H1 (cell line): ENCODE results near the gene ARHGAP27. TPM values are rescaled to one million over a fixed set of nuclear protein-coding genes. Genes with fewer than 3 reads are reported as not detected.

ENCODE experiments used
- CTCF ChIA-PET: fragments of 300-600 bp; sonication (Branson Sonifier 250); formaldehyde crosslinking; loops from one replicate; lab custom pipeline; 2021; ENCODE audit not compliant: partially characterized antibody; lab: Charles Lee
- POLR2A ChIA-PET: fragments of 300-600 bp; sonication (Branson Sonifier 250); formaldehyde crosslinking; loops from one replicate; lab custom pipeline; 2021; ENCODE audit warnings: inconsistent platforms; ENCODE audit not compliant: partially characterized antibody; lab: Charles Lee
- DNase-seq, 2 experiments: peaks; one replicate each; pipeline versions ENCODE4 v3.0.0 to v3.0.0-alpha.2; 2010 to 2022; ENCODE audit warnings: low spot score in 2 of 2, low read depth in 1 of 2, mixed read lengths in 1 of 2
- FAIRE-seq: peaks from 2 replicates; lab custom pipeline; 2011; peaks lifted over from hg19 to GRCh38; lab: Jason Lieb, UNC
- H2AFZ ChIP-seq: 2 replicates; pipeline ENCODE4 v1.8.1; 2012; ENCODE audit warnings: low read length, inconsistent platforms
- H2AK5ac ChIP-seq: 2 replicates; pipeline ENCODE4 v1.6.1; 2013; ENCODE audit warnings: low read depth, low read length
- H2BK120ac ChIP-seq: replicated peaks from 2 replicates; pipeline ENCODE3; 2013; ENCODE audit warnings: low read depth, low read length, inconsistent platforms
- H2BK12ac ChIP-seq: 2 replicates; pipeline ENCODE4 v1.6.1; 2013; ENCODE audit warnings: low read depth, low read length
- H2BK15ac ChIP-seq: 2 replicates; pipeline ENCODE4 v1.6.1; 2013; ENCODE audit warnings: low read length
- H2BK20ac ChIP-seq: 2 replicates; pipeline ENCODE4 v1.6.1; 2013; ENCODE audit warnings: low read length
- H2BK5ac ChIP-seq: 2 replicates; pipeline ENCODE4 v1.6.1; 2013; ENCODE audit warnings: low read depth, low read length
- H3K14ac ChIP-seq: 2 replicates; pipeline ENCODE4 v1.6.1; 2013; ENCODE audit warnings: inconsistent platforms; ENCODE audit not compliant: insufficient read length
- H3K18ac ChIP-seq: 2 replicates; pipeline ENCODE4 v1.6.1; 2013; ENCODE audit warnings: low read length; ENCODE audit errors: extremely low read depth
- H3K23ac ChIP-seq: 2 replicates; pipeline ENCODE4 v1.6.1; 2013; ENCODE audit warnings: inconsistent platforms; ENCODE audit not compliant: insufficient read length
- H3K23me2 ChIP-seq: 2 replicates; pipeline ENCODE4 v1.6.1; 2013; ENCODE audit warnings: low read depth, low read length
- H3K27ac ChIP-seq: 2 replicates; pipeline ENCODE4 v1.6.1; 2011; ENCODE audit warnings: low read depth, low read length, inconsistent platforms
- H3K27me3 ChIP-seq, 4 experiments: replicated peaks in 1 of 4; 1 replicate in 1 of 4; 2 replicates in 3 of 4; pipeline versions ENCODE4 v1.6.1 to v1.8.1; 2011 to 2013; ENCODE audit warnings: low read length in 3 of 4, mild to moderate bottlenecking in 3 of 4, inconsistent platforms in 2 of 4, mixed read lengths in 2 of 4, moderate library complexity in 1 of 4; ENCODE audit not compliant: control insufficient read depth in 3 of 4, insufficient read depth in 3 of 4; ENCODE audit errors: extremely low read depth in 1 of 4
- H3K36me3 ChIP-seq, 4 experiments: 2 replicates each; pipeline versions ENCODE4 v1.6.1 to v1.8.1; 2011 to 2013; ENCODE audit warnings: mild to moderate bottlenecking in 4 of 4, low read length in 3 of 4, moderate library complexity in 2 of 4, control low read depth in 1 of 4, inconsistent platforms in 1 of 4; ENCODE audit not compliant: insufficient read depth in 4 of 4, control insufficient read depth in 2 of 4
- H3K4ac ChIP-seq: replicated peaks from 2 replicates; pipeline ENCODE3; 2013; ENCODE audit warnings: low read length, low read depth, mixed read lengths, inconsistent platforms; ENCODE audit not compliant: insufficient read length
- H3K4me1 ChIP-seq, 4 experiments: replicated peaks in 1 of 4; 1 replicate in 1 of 4; 2 replicates in 3 of 4; pipeline versions ENCODE4 v1.6.1 to v1.8.1; 2011 to 2013; ENCODE audit warnings: low read length in 3 of 4, inconsistent platforms in 2 of 4, mixed read lengths in 1 of 4; ENCODE audit not compliant: insufficient read depth in 4 of 4, control insufficient read depth in 3 of 4
- H3K4me2 ChIP-seq, 2 experiments: 2 replicates each; pipeline versions ENCODE4 v1.6.1 to v1.8.1; 2011 to 2013; ENCODE audit warnings: low read depth in 2 of 2, low read length in 2 of 2, control low read depth in 1 of 2, inconsistent platforms in 1 of 2, mild to moderate bottlenecking in 1 of 2; ENCODE audit not compliant: insufficient read depth in 1 of 2
- H3K4me3 ChIP-seq, 4 experiments: fragments of 200-600, 300-600 bp in 1 of 4; sonication (generic), shearing (Covaris generic), sonication (Bioruptor Twin) in 1 of 4; 2 replicates each; pipeline versions ENCODE4 v1.5.1 to v1.8.1; 2011 to 2016; ENCODE audit warnings: low read length in 4 of 4, low read depth in 3 of 4, control low read depth in 2 of 4, inconsistent platforms in 2 of 4, mild to moderate bottlenecking in 2 of 4, mixed read lengths in 1 of 4, moderate library complexity in 1 of 4; ENCODE audit not compliant: insufficient read depth in 2 of 4; ENCODE audit errors: extremely low read depth in 1 of 4
- H3K56ac ChIP-seq: replicated peaks from 2 replicates; pipeline ENCODE3; 2013; ENCODE audit warnings: low read depth, mild to moderate bottlenecking, mixed read lengths, low read length, inconsistent platforms; ENCODE audit not compliant: insufficient read length
- H3K79me1 ChIP-seq: 2 replicates; pipeline ENCODE4 v1.6.1; 2013; ENCODE audit warnings: low read depth, low read length, control low read depth
- H3K79me2 ChIP-seq, 2 experiments: 2 replicates each; pipeline versions ENCODE4 v1.6.1 to v1.8.1; 2012 to 2013; ENCODE audit warnings: low read length in 2 of 2, mild to moderate bottlenecking in 2 of 2, inconsistent platforms in 1 of 2; ENCODE audit not compliant: insufficient read depth in 2 of 2, control insufficient read depth in 1 of 2
- H3K9ac ChIP-seq, 4 experiments: replicated peaks in 1 of 4; 1 replicate in 1 of 4; 2 replicates in 3 of 4; pipeline versions ENCODE4 v1.6.1 to v1.8.1; 2011 to 2013; ENCODE audit warnings: low read depth in 3 of 4, low read length in 3 of 4, control low read depth in 2 of 4, mild to moderate bottlenecking in 2 of 4, moderate library complexity in 2 of 4, inconsistent platforms in 1 of 4; ENCODE audit errors: extremely low read depth in 1 of 4
- H3K9me3 ChIP-seq, 2 experiments: 2 replicates each; pipeline versions ENCODE4 v1.6.1 to v1.8.1; 2012 to 2013; ENCODE audit warnings: mild to moderate bottlenecking in 2 of 2, moderate library complexity in 2 of 2, control low read depth in 1 of 2, inconsistent platforms in 1 of 2, low read depth in 1 of 2, low read length in 1 of 2, mixed read lengths in 1 of 2; ENCODE audit not compliant: insufficient read depth in 2 of 2
- H4K20me1 ChIP-seq, 2 experiments: replicated peaks in 1 of 2; 2 replicates each; pipeline versions ENCODE3 to v1.8.1; 2011 to 2013; ENCODE audit warnings: inconsistent platforms in 2 of 2, low read length in 2 of 2, mild to moderate bottlenecking in 1 of 2; ENCODE audit not compliant: insufficient read depth in 2 of 2, control insufficient read depth in 1 of 2
- H4K5ac ChIP-seq: 2 replicates; pipeline ENCODE4 v1.6.1; 2013; ENCODE audit warnings: low read length, low read depth, mixed read lengths, inconsistent platforms; ENCODE audit not compliant: insufficient read length
- H4K8ac ChIP-seq: 2 replicates; pipeline ENCODE4 v1.8.0; 2013; ENCODE audit warnings: mild to moderate bottlenecking, moderate library complexity, low read length, inconsistent platforms; ENCODE audit not compliant: insufficient read depth; ENCODE audit errors: extremely low read depth
- H4K91ac ChIP-seq: replicated peaks from 2 replicates; pipeline ENCODE3; 2013; ENCODE audit warnings: low read length, mixed read lengths, inconsistent platforms; ENCODE audit not compliant: insufficient read length
- EP300 ChIP-seq, 2 experiments: IDR thresholded peaks; 1 replicate in 1 of 2; 2 replicates in 1 of 2; pipeline ENCODE4 v1.6.1; 2011 to 2012; ENCODE audit warnings: low read depth in 2 of 2, low read length in 2 of 2, mild to moderate bottlenecking in 2 of 2, borderline replicate concordance in 1 of 2, inconsistent platforms in 1 of 2, moderate library complexity in 1 of 2
- JUND ChIP-seq: IDR thresholded peaks from 2 replicates; pipeline ENCODE4 v1.6.1; 2011; ENCODE audit warnings: mild to moderate bottlenecking, improper control_type of control experiment, low read length
- POU5F1 ChIP-seq: IDR thresholded peaks from 2 replicates; pipeline ENCODE4 v1.6.1; 2011; ENCODE audit warnings: low read depth, mild to moderate bottlenecking, low read length, moderate library complexity
- WGBS, 2 experiments: shearing (Covaris generic) in 1 of 2; methylation state at CpG; one replicate each; pipeline versions ENCODE4 v1.1.6 to v1.1.7; 2013 to 2015; ENCODE audit warnings: low lambda C conversion rate in 2 of 2, mixed read lengths in 2 of 2, inconsistent platforms in 1 of 2, low coverage in 1 of 2, missing lambda C conversion rate in 1 of 2; ENCODE audit not compliant: insufficient replicate concordance in 2 of 2, insufficient coverage in 1 of 2, insufficient read length in 1 of 2; ENCODE audit errors: extremely low coverage in 1 of 2, missing lambda C conversion rate in 1 of 2; 5-methylcytosine and 5-hydroxymethylcytosine counted together
- polyA plus RNA-seq, 7 experiments: library from polyadenylated mRNA; depleted of rRNA in 3 of 7; stranded (reverse) in 5 of 7; unstranded in 2 of 7; fragments of >200 nt in 5 of 7; fragments of 200-250 nt in 2 of 7; gene quantifications; 1 replicate in 5 of 7; 2 replicates in 1 of 7; 4 replicates in 1 of 7; pipeline versions ENCODE4 v1.2.1 to v1.2.3, GENCODE V29; 2011 to 2013; ENCODE audit warnings: missing spikeins in 2 of 7, mixed read lengths in 2 of 7
- total RNA-seq: library from RNA; stranded (reverse); fragmentation: NEBNext Ultra II Directional; extraction: Animal tissue kit (Norgen Biotek cat#: 25700); gene quantifications from 2 replicates; pipeline ENCODE4 v1.2.1, GENCODE V29; 2021

The ARHGAP27 gene
- total and polyA plus RNA-seq, 2 of the 8 experiments (the other 6 are each of a cell fraction or from before 2014, with no cell fraction given), result 11.6 to 13.1 TPM

DNA sequence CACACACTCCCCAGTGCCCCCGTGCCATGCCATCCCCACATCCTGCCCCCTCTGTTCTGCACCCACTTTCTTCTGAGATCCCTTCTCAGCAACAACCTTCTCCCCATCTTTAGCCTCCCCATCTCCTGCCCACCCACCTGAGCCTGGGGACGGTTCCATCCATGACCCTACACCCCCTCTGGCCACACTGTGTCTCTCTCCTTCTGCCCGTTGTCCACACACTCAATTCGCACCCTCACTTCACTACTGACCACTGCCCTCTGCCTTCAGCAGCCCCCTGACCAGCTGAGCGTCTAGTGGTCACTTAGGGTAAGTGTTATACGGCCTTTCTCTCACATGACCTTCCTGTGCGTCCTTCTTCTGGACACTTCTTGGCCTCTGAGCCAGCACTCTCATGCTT, 6.1 kb downstream of the ARHGAP27 start:
- H4K91ac ChIP-seq, result no peak overlapping the region
- H2BK12ac ChIP-seq, result 0 out of 2 replicates have a peak overlapping the region, but pooled peaks have one; percentile 84
- H2AK5ac ChIP-seq, result peak overlapping the region; percentile 96; the same call in 1 of the 2 replicates
- peaks cover 21 to 37% (median 32%) of the 10 kb centered on the region in 4 experiments for H3K27me3 ChIP-seq
- no peak overlapping the region for H3K27ac ChIP-seq
- POLR2A ChIA-PET, result interaction anchor here (0.9 to 4.9 kb wide), 8 partner anchors 13 to 278 kb away, joined by 3 to 25 read pairs (median 3); partner anchors contain the start of gene HEXIM1
- TF ChIP-seq JUND (no peak), POU5F1 (no peak), EP300 (IDR thresholded peaks at IDR 0.05; ENCODE audit: borderline replicate concordance in 1 of 2, low read depth in 2 of 2, low read length in 2 of 2) (no peak)
- no peak overlapping the region; the same call in 1 of the 2 replicates for H4K8ac ChIP-seq
- no peak overlapping the region; a peak in 1 of 4 replicates for H3K4me2 ChIP-seq
- no peak overlapping the region for H2BK5ac ChIP-seq
- H3K4me3 ChIP-seq, result no peak overlapping the region
- peak overlapping the region; percentile 97 for H2BK15ac ChIP-seq
- no peak overlapping the region for H4K5ac ChIP-seq
- peaks cover 0 to 4% (median 0%) of the 10 kb centered on the region in 4 experiments; a peak in 1 of 8 replicates for H3K36me3 ChIP-seq
- no peaks in the 10 kb centered on the region for H4K20me1 ChIP-seq
- no peak for FAIRE-seq
- no peak overlapping the region for H3K14ac ChIP-seq
- H3K4ac ChIP-seq, result no peak overlapping the region
- 83% methylated on average over 7 of the region's 7 CpGs; no CpG with 5 or more reads in 1 of the 2 experiments for WGBS, 2 experiments
- no peak overlapping the region for H3K23ac ChIP-seq
- H3K23me2 ChIP-seq, result peaks cover 21% of the 10 kb centered on the region
- H3K9ac ChIP-seq, result no peak overlapping the region
- DNase-seq, result no peak
- H3K9me3 ChIP-seq, result no peaks in the 10 kb centered on the region
- H2AFZ ChIP-seq, result no peak overlapping the region
- peak overlapping the region; percentile 54 for H2BK120ac ChIP-seq
- H2BK20ac ChIP-seq, result no peak overlapping the region
- H3K4me1 ChIP-seq, result peaks cover 6 to 26% (median 18%) of the 10 kb centered on the region in 4 experiments
- peaks cover 0 to 5% of the 10 kb centered on the region in 2 experiments; a peak in 1 of 4 replicates for H3K79me2 ChIP-seq
- CTCF ChIA-PET, result interaction anchor here (0.5 to 12.6 kb wide), 22 partner anchors 9 to 211 kb away, joined by 3 to 331 read pairs (median 5); no protein-coding TSS in a partner anchor
- H3K18ac ChIP-seq, result no peak overlapping the region
- H3K56ac ChIP-seq, result no peak overlapping the region
- H3K79me1 ChIP-seq, result no peaks in the 10 kb centered on the region
